PFSK-1 (cell line): ENCODE data around the gene EIF4B.

ENCODE experiments used
- FOXP2 ChIP-seq: optimal IDR thresholded peaks from 2 replicates; pipeline ENCODE3; 2011; ENCODE audit warnings: borderline replicate concordance, control low read depth, inconsistent platforms; ENCODE audit not compliant: insufficient read depth; ENCODE audit errors: extremely low read length, extremely low read depth
- POLR2AphosphoS5 ChIP-seq: IDR thresholded peaks from 2 replicates; pipeline ENCODE4 v1.6.1; 2012; ENCODE audit warnings: low read depth, mild to moderate bottlenecking, control low read depth, low read length, moderate library complexity
- SIN3A ChIP-seq: IDR thresholded peaks from 2 replicates; pipeline ENCODE4 v1.6.1; 2012; ENCODE audit warnings: mild to moderate bottlenecking, low read length, moderate library complexity, borderline replicate concordance; ENCODE audit not compliant: insufficient read depth
- TAF1 ChIP-seq: IDR thresholded peaks from 2 replicates; pipeline ENCODE4 v1.6.1; 2012; ENCODE audit warnings: low read length, control low read depth, borderline replicate concordance; ENCODE audit not compliant: insufficient read depth
- TF ChIP-seq, protein P1 (sequence below), 2 experiments: IDR thresholded peaks; 2 replicates each; pipeline versions ENCODE4 v1.6.1 to v1.8.0; 2011 to 2012; ENCODE audit warnings: low read depth in 2 of 2, low read length in 2 of 2, control low read depth in 1 of 2, inconsistent platforms in 1 of 2, mild to moderate bottlenecking in 1 of 2, moderate library complexity in 1 of 2; ENCODE audit not compliant: insufficient read depth in 1 of 2

DNA sequence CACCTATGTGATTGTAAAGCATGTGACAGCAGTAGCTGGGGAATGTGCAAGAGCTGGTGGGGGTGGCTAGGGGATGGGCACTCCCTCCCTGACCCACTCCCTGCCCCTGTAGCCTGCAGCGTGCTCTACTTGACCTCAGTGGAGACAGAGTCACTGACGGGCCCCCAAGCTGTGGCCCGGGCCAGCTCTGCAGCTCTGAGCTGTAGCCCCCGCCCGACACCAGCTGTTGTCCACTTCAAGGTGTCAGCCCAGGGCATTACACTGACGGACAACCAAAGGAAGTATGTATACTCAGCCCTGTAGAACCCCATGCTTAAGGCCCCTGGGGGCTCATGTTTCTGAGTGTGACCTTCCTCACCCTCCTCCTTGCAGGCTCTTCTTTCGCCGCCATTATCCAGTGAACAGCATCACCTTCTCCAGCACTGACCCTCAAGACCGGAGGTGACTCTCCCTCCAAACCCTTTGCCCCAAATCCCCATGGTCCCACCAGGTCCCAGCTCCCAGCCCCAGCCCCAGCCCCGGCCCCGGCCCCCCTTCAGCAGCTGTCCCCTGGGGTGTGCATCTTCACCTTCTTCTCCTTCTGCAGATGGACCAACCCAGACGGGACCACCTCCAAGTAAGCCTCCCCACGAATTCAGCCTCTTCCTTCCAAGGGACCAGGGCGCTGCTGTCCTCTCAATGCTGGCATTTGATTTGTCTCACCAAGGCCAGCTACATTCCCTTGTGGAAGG, 56.9 kb downstream of the EIF4B start:
- TF ChIP-seq TAF1 (no peak), POLR2AphosphoS5 (no peak), FOXP2 (no peak), SIN3A (no peak)
- TF ChIP-seq, protein P1, sequence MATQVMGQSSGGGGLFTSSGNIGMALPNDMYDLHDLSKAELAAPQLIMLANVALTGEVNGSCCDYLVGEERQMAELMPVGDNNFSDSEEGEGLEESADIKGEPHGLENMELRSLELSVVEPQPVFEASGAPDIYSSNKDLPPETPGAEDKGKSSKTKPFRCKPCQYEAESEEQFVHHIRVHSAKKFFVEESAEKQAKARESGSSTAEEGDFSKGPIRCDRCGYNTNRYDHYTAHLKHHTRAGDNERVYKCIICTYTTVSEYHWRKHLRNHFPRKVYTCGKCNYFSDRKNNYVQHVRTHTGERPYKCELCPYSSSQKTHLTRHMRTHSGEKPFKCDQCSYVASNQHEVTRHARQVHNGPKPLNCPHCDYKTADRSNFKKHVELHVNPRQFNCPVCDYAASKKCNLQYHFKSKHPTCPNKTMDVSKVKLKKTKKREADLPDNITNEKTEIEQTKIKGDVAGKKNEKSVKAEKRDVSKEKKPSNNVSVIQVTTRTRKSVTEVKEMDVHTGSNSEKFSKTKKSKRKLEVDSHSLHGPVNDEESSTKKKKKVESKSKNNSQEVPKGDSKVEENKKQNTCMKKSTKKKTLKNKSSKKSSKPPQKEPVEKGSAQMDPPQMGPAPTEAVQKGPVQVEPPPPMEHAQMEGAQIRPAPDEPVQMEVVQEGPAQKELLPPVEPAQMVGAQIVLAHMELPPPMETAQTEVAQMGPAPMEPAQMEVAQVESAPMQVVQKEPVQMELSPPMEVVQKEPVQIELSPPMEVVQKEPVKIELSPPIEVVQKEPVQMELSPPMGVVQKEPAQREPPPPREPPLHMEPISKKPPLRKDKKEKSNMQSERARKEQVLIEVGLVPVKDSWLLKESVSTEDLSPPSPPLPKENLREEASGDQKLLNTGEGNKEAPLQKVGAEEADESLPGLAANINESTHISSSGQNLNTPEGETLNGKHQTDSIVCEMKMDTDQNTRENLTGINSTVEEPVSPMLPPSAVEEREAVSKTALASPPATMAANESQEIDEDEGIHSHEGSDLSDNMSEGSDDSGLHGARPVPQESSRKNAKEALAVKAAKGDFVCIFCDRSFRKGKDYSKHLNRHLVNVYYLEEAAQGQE (IDR thresholded peaks at IDR 0.05; ENCODE audit: insufficient read depth in 1 of 2, low read depth in 2 of 2, low read length in 2 of 2): no peak
